ENCODE measurements around the gene SH3PXD2B. TPM values are rescaled to one million over a fixed set of nuclear protein-coding genes. Genes with fewer than 3 reads are reported as not detected.

SH3PXD2B gene
- total and polyA plus RNA-seq, 2 of the 13 experiments (the other 11 are each of a cell fraction or from before 2014, with no cell fraction given): 3.4 to 4.6 TPM

GRCh38 chr5:172356047-172356446 lies 98.3 kb downstream of the SH3PXD2B start (continued):
- TF ChIP-seq ATF6 (CRISPR knock-in tag; conservative IDR thresholded peaks at IDR 0.05): no peak

- Histone ChIP-seq H3K4me1 (ENCODE audit: insufficient read depth, low read length) (peaks cover 38% of the 10 kb centered on the region), H3K27ac (ENCODE audit: extremely low read length, insufficient read depth, low read length) (no peak overlapping the region), H3K36me3 (replicated peaks in 1 of 2; ENCODE audit: control insufficient read depth in 1 of 2, insufficient read depth in 2 of 2, low read length in 2 of 2) (peaks cover 5 to 8% of the 10 kb centered on the region in 2 experiments; a peak in 3 of 5 replicates), H3K4me2 (ENCODE audit: low read depth, low read length) (no peak overlapping the region), H3K79me2 (ENCODE audit: insufficient read depth, low read length) (no peaks in the 10 kb centered on the region), H4K20me1 (ENCODE audit: insufficient read depth, low read length) (no peaks in the 10 kb centered on the region), H2AFZ (ENCODE audit: low read length) (no peak overlapping the region), H3K9ac (ENCODE audit: insufficient read depth, low read depth, low read length) (no peak overlapping the region), H3K9me3 (ENCODE audit: low read length) (no peaks in the 10 kb centered on the region), H3K4me3 (replicated peaks in 1 of 3; ENCODE audit: insufficient read depth in 1 of 3, low read depth in 2 of 3, low read length in 3 of 3) (no peak overlapping the region), H3K27me3 (ENCODE audit: control insufficient read depth in 1 of 2, insufficient read depth in 2 of 2, low read length in 2 of 2) (no peaks in the 10 kb centered on the region)
- TF ChIP-seq FOXJ3 (CRISPR knock-in tag; IDR thresholded peaks at IDR 0.05; ENCODE audit: borderline replicate concordance) (no peak), MED13 (CRISPR knock-in tag; IDR thresholded peaks at IDR 0.05) (no peak), ZNF674 (CRISPR knock-in tag; IDR thresholded peaks at IDR 0.05; ENCODE audit: low read depth) (no peak), SOX6 (IDR thresholded peaks at IDR 0.05) (no peak), SOX6 (CRISPR knock-in tag; IDR thresholded peaks at IDR 0.05) (no peak), SP2 (CRISPR knock-in tag; IDR thresholded peaks at IDR 0.05) (no peak), REPIN1 (CRISPR knock-in tag; IDR thresholded peaks at IDR 0.05; ENCODE audit: borderline replicate concordance, low read depth) (no peak), GLMP (CRISPR knock-in tag; IDR thresholded peaks at IDR 0.05; ENCODE audit: borderline replicate concordance) (no peak), JDP2 (CRISPR knock-in tag; IDR thresholded peaks at IDR 0.05; ENCODE audit: borderline replicate concordance) (no peak), ZMAT3 (CRISPR knock-in tag; conservative IDR thresholded peaks at IDR 0.05) (no peak), ZBTB7A (CRISPR knock-in tag; IDR thresholded peaks at IDR 0.05) (no peak)
- 97% methylated on average over 5 of the region's 10 CpGs for whole genome bisulfite sequencing (ENCODE audit: low lambda C conversion rate)
- POLR2A ChIA-PET: no interaction called here
- no peak for ATAC-seq
- no peak for FAIRE-seq
- in situ Hi-C loops (cut with HindIII; ENCODE audit: extremely low pct_ligation_motif_present, low pct_unique_long_range_greater_than_20kb): no loop called here
- intact Hi-C loops (cut with micrococcal nuclease; ENCODE audit: unreplicated experiment): no loop called here
- no TSS peak for BruUV-seq (replicated peaks)
- CTCF ChIA-PET (ENCODE audit: low intra/inter-chr PET ratio, low total read pairs): no interaction called here
- no peak for DNase-seq (ENCODE audit: low spot score)
Measured at GRCh38 chr5:172353846-172354245, 100.5 kb downstream of the SH3PXD2B start.
